ENCODE results near the gene LSP1.

- TF ChIP-seq POLR2A (IDR thresholded peaks at IDR 0.05; ENCODE audit: low read depth, low read length): no peak
- no peak for TF ChIP-seq POLR2AphosphoS5 (IDR thresholded peaks at IDR 0.05; ENCODE audit: low read depth, low read length)
- no peak for TF ChIP-seq TAF1 (IDR thresholded peaks at IDR 0.05; ENCODE audit: borderline replicate concordance, low read depth, low read length)
Measured at GRCh38 chr11:1909524-1909923, 56.6 kb downstream of the LSP1 start.
